Kidney (tissue), 14 donors: ENCODE measurements around the gene SNX12. TPM values are rescaled to one million over a fixed set of nuclear protein-coding genes. Genes with fewer than 3 reads are reported as not detected.

ENCODE experiments used
- DNase-seq, 5 donors: peaks; one replicate each; pipeline ENCODE4 v3.0.0-alpha.2; 2013 to 2020
- FAIRE-seq: peaks from 2 replicates; lab custom pipeline; 2012; peaks lifted over from hg19 to GRCh38; lab: Jason Lieb, UNC
- H3K27ac ChIP-seq, 2 donors: one replicate each; pipeline ENCODE4 v1.7.0; 2013; ENCODE audit warnings: low read depth in 2 of 2, low read length in 2 of 2, inconsistent platforms in 1 of 2
- H3K27me3 ChIP-seq: one replicate; pipeline ENCODE4 v1.7.1; 2013; ENCODE audit warnings: low read length, inconsistent platforms; ENCODE audit not compliant: control insufficient read depth, insufficient read depth
- H3K36me3 ChIP-seq, 3 donors: one replicate each; pipeline versions ENCODE4 v1.7.0 to v1.7.1; 2013; ENCODE audit warnings: low read length in 3 of 3, control low read depth in 1 of 3, inconsistent platforms in 1 of 3; ENCODE audit not compliant: insufficient read depth in 3 of 3, control insufficient read depth in 2 of 3
- H3K4me1 ChIP-seq, 3 donors: one replicate each; pipeline versions ENCODE4 v1.7.0 to v1.7.1; 2013; ENCODE audit warnings: low read length in 3 of 3, inconsistent platforms in 1 of 3, low read depth in 1 of 3; ENCODE audit not compliant: control insufficient read depth in 2 of 3, insufficient read depth in 2 of 3
- H3K4me3 ChIP-seq, 3 donors: one replicate each; pipeline versions ENCODE4 v1.7.0 to v1.8.1; 2013; ENCODE audit warnings: low read length in 3 of 3, control low read depth in 1 of 3, inconsistent platforms in 1 of 3
- H3K9ac ChIP-seq, 3 donors: one replicate each; pipeline versions ENCODE4 v1.7.0 to v1.7.1; 2013; ENCODE audit warnings: low read length in 3 of 3, control low read depth in 1 of 3, inconsistent platforms in 1 of 3
- H3K9me3 ChIP-seq, 3 donors: one replicate each; pipeline versions ENCODE4 v1.7.0 to v1.7.1; 2013; ENCODE audit warnings: low read length in 3 of 3, control low read depth in 1 of 3, inconsistent platforms in 1 of 3; ENCODE audit not compliant: control insufficient read depth in 2 of 3, insufficient read depth in 1 of 3
- intact Hi-C: fragments of 100-400 bp; cut with DNase I; formaldehyde crosslinking; loops from one replicate; pipeline ENCODE4 v1.11.1; 2022
- polyA plus RNA-seq: library from polyadenylated mRNA; stranded (reverse); fragments of 350-450 nt; fragmentation: Illumina TruSeq; extraction: RNeasy Lipid Tissue Mini Kit (QIAGEN cat#74804); gene quantifications from one replicate; pipeline ENCODE4 v1.2.3, GENCODE V29; 2014; ENCODE audit warnings: low read depth, low replicate concordance; ENCODE audit not compliant: insufficient read depth
- total RNA-seq: library from RNA; stranded (reverse); fragmentation: NEBNext Ultra II Directional; extraction: Animal tissue kit (Norgen Biotek cat#: 25700); gene quantifications from one replicate; pipeline ENCODE4 v1.2.1, GENCODE V29; 2021
- TF ChIP-seq, protein P1 (sequence below): IDR thresholded peaks from 3 replicates; pipeline ENCODE4 v1.5.1; 2012; ENCODE audit warnings: mild to moderate bottlenecking, moderate library complexity, borderline replicate concordance; ENCODE audit not compliant: insufficient read depth; ENCODE audit errors: extremely low read depth
- donor health status: control.
- donor health status: control.
- donor health status: control.
- donor health status: control.
- donor health status: control.
- donor health status: DM: yes; HTN: yes; CAD: no.
- donor health status: Normal renal cell carcinoma (clear cell type).

Gene SNX12
- total and polyA plus RNA-seq, 2 donors from 2014 or later: 48.9 to 70.1 TPM

GRCh38 chrX:71091263-71091662 is 23.1 kb upstream of the SNX12 start:
- no peaks in the 10 kb centered on the region for H3K9me3 ChIP-seq
- no peak overlapping the region for H3K27ac ChIP-seq
- intact Hi-C loops: no loop called here
- H3K4me1 ChIP-seq: no peaks in the 10 kb centered on the region
- FAIRE-seq (no peak), DNase-seq (no peak)
- TF ChIP-seq, protein P1, sequence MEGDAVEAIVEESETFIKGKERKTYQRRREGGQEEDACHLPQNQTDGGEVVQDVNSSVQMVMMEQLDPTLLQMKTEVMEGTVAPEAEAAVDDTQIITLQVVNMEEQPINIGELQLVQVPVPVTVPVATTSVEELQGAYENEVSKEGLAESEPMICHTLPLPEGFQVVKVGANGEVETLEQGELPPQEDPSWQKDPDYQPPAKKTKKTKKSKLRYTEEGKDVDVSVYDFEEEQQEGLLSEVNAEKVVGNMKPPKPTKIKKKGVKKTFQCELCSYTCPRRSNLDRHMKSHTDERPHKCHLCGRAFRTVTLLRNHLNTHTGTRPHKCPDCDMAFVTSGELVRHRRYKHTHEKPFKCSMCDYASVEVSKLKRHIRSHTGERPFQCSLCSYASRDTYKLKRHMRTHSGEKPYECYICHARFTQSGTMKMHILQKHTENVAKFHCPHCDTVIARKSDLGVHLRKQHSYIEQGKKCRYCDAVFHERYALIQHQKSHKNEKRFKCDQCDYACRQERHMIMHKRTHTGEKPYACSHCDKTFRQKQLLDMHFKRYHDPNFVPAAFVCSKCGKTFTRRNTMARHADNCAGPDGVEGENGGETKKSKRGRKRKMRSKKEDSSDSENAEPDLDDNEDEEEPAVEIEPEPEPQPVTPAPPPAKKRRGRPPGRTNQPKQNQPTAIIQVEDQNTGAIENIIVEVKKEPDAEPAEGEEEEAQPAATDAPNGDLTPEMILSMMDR: no peak
- H3K27me3 ChIP-seq: no peaks in the 10 kb centered on the region
- H3K9ac ChIP-seq: no peak overlapping the region
- no peak overlapping the region for H3K4me3 ChIP-seq
- no peaks in the 10 kb centered on the region for H3K36me3 ChIP-seq

DNA sequence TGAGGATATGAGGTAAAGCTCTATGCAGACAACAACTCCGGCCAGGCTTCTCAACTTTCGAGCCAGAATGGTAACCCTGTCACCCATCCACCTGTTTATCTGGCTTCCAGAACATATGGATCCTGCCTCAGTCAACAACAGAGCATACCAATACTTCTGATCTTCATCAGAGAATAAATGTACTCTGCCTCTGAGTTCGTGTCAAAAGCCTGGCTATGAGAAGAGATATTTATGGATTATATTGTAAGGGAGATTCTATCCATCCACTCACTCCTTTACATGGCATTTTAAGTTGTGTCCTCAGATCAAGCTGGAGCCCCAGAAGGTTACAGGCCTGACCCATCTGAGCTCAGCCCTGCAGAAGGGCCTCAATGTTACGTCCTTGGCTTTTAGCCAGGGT is 17.8 kb upstream of the SNX12 start:
- Histone ChIP-seq H3K9me3 (no peaks in the 10 kb centered on the region), H3K9ac (no peak overlapping the region), H3K4me3 (no peak overlapping the region), H3K36me3 (no peaks in the 10 kb centered on the region), H3K27ac (no peak overlapping the region), H3K4me1 (no peaks in the 10 kb centered on the region), H3K27me3 (no peaks in the 10 kb centered on the region)
- peak in 1 of 5 donors; percentile 4 for DNase-seq
- TF ChIP-seq, protein P1: no peak
- no peak for FAIRE-seq
- intact Hi-C loops: no loop called here

DNA sequence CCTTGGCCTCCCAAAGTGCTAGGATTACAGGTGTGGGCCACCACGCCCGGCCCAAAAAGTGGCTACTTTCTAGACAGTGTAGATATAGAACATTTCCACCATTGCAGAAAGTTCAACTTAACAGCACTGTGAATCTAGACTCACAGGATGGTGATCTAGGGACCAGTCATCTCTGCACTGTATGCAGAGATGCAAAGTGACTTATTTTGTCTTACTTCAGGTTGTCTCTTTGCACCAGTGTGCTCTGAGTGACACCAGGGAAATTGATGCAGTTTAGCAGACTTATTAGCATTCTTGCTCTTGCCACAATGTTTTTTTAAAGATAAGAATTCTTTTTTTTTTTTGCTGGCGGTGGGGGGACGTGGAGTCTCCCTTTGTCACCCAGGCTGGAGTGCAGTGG is 14.7 kb upstream of the SNX12 start:
- no peak for FAIRE-seq
- Histone ChIP-seq H3K36me3 (no peaks in the 10 kb centered on the region), H3K9ac (no peak overlapping the region), H3K27me3 (no peaks in the 10 kb centered on the region), H3K4me3 (no peak overlapping the region), H3K9me3 (no peaks in the 10 kb centered on the region), H3K4me1 (no peaks in the 10 kb centered on the region), H3K27ac (no peak overlapping the region)
- DNase-seq: no peak
- intact Hi-C loops: no loop called here
- TF ChIP-seq, protein P1: no peak

DNA sequence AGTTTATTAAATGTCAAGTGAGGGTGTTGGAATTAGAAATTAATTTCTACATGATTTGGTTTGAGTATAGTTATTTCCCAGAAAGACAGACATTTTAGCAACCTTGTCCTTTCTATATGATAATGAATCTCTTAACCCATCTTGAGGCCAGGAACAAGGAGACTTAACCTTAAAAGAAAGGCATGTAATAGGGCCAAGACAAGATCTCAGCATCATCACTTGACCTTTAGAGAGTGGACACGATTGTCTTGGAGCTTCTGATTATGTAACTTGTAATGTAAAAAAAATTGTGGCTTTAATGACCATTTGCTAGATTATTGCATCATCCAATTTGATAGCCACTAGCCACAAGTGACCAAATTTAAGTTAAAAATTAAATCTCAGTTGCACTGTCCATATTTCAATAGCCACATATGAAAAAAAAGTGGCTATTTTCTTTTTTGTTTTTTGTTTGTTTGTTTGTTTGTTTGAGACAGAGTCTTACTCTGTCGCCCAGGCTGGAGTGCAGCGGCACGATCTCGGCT is 14.1 kb upstream of the SNX12 start:
- no peak overlapping the region for H3K27ac ChIP-seq
- DNase-seq: no peak
- no peaks in the 10 kb centered on the region for H3K27me3 ChIP-seq
- no peak overlapping the region for H3K4me3 ChIP-seq
- H3K36me3 ChIP-seq: no peaks in the 10 kb centered on the region
- intact Hi-C loops: no loop called here
- H3K9ac ChIP-seq: no peak overlapping the region
- TF ChIP-seq, protein P1: no peak
- H3K4me1 ChIP-seq: no peaks in the 10 kb centered on the region
- no peaks in the 10 kb centered on the region for H3K9me3 ChIP-seq
- FAIRE-seq: no peak
